Measurements from ENCODE around the gene ATXN2L. TPM values are rescaled to one million over a fixed set of nuclear protein-coding genes. Genes with fewer than 3 reads are reported as not detected.

Gene ATXN2L
- total and polyA plus RNA-seq, 2 of the 13 experiments (the other 11 are each of a cell fraction or from before 2014, with no cell fraction given) = 40.8 to 55.1 TPM

- TF ChIP-seq, protein P1, sequence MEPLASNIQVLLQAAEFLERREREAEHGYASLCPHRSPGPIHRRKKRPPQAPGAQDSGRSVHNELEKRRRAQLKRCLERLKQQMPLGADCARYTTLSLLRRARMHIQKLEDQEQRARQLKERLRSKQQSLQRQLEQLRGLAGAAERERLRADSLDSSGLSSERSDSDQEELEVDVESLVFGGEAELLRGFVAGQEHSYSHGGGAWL (CRISPR knock-in tag; IDR thresholded peaks at IDR 0.05) = 0 out of 2 replicates have a peak, but pooled peaks have one; percentile 38
- TF ChIP-seq DPF2 (CRISPR knock-in tag; IDR thresholded peaks at IDR 0.05; ENCODE audit: borderline replicate concordance, low read depth) = no peak
- no peak for TF ChIP-seq SIX4 (CRISPR knock-in tag; IDR thresholded peaks at IDR 0.05)
- TF ChIP-seq ARNT (IDR thresholded peaks at IDR 0.05) = no peak
- no peak for TF ChIP-seq ZKSCAN5 (CRISPR knock-in tag; IDR thresholded peaks at IDR 0.05)
- TF ChIP-seq, protein P2, sequence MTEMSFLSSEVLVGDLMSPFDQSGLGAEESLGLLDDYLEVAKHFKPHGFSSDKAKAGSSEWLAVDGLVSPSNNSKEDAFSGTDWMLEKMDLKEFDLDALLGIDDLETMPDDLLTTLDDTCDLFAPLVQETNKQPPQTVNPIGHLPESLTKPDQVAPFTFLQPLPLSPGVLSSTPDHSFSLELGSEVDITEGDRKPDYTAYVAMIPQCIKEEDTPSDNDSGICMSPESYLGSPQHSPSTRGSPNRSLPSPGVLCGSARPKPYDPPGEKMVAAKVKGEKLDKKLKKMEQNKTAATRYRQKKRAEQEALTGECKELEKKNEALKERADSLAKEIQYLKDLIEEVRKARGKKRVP (CRISPR knock-in tag; IDR thresholded peaks at IDR 0.05) = peak; percentile 71 to 100
- no peak for TF ChIP-seq NFRKB (IDR thresholded peaks at IDR 0.05)
- TF ChIP-seq MXD4 (CRISPR knock-in tag; IDR thresholded peaks at IDR 0.05) = peak; percentile 87; the same call in 1 of the 2 replicates
- TF ChIP-seq HOXA9 (CRISPR knock-in tag; IDR thresholded peaks at IDR 0.05; ENCODE audit: borderline replicate concordance) = no peak
- no peak for TF ChIP-seq MTA3 (CRISPR knock-in tag; IDR thresholded peaks at IDR 0.05)
- TF ChIP-seq MYC (CRISPR knock-in tag; IDR thresholded peaks at IDR 0.05; ENCODE audit: borderline replicate concordance) = peak; percentile 87; the same call in 1 of the 2 replicates
- peak; percentile 89 for TF ChIP-seq HOXA5 (CRISPR knock-in tag; IDR thresholded peaks at IDR 0.05)
- TF ChIP-seq, protein P3, sequence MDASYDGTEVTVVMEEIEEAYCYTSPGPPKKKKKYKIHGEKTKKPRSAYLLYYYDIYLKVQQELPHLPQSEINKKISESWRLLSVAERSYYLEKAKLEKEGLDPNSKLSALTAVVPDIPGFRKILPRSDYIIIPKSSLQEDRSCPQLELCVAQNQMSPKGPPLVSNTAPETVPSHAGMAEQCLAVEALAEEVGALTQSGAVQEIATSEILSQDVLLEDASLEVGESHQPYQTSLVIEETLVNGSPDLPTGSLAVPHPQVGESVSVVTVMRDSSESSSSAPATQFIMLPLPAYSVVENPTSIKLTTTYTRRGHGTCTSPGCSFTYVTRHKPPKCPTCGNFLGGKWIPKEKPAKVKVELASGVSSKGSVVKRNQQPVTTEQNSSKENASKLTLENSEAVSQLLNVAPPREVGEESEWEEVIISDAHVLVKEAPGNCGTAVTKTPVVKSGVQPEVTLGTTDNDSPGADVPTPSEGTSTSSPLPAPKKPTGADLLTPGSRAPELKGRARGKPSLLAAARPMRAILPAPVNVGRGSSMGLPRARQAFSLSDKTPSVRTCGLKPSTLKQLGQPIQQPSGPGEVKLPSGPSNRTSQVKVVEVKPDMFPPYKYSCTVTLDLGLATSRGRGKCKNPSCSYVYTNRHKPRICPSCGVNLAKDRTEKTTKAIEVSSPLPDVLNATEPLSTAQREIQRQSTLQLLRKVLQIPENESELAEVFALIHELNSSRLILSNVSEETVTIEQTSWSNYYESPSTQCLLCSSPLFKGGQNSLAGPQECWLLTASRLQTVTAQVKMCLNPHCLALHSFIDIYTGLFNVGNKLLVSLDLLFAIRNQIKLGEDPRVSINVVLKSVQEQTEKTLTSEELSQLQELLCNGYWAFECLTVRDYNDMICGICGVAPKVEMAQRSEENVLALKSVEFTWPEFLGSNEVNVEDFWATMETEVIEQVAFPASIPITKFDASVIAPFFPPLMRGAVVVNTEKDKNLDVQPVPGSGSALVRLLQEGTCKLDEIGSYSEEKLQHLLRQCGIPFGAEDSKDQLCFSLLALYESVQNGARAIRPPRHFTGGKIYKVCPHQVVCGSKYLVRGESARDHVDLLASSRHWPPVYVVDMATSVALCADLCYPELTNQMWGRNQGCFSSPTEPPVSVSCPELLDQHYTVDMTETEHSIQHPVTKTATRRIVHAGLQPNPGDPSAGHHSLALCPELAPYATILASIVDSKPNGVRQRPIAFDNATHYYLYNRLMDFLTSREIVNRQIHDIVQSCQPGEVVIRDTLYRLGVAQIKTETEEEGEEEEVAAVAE (CRISPR knock-in tag; IDR thresholded peaks at IDR 0.05; ENCODE audit: borderline replicate concordance) = peak; percentile 99
- TF ChIP-seq ZMYM3 (CRISPR knock-in tag; IDR thresholded peaks at IDR 0.05) = peak; percentile 7; the same call in 1 of the 2 replicates
- TF ChIP-seq ZSCAN21 (CRISPR knock-in tag; IDR thresholded peaks at IDR 0.05; ENCODE audit: borderline replicate concordance) = no peak; the same call in 1 of the 2 replicates
- TF ChIP-seq, protein P4, sequence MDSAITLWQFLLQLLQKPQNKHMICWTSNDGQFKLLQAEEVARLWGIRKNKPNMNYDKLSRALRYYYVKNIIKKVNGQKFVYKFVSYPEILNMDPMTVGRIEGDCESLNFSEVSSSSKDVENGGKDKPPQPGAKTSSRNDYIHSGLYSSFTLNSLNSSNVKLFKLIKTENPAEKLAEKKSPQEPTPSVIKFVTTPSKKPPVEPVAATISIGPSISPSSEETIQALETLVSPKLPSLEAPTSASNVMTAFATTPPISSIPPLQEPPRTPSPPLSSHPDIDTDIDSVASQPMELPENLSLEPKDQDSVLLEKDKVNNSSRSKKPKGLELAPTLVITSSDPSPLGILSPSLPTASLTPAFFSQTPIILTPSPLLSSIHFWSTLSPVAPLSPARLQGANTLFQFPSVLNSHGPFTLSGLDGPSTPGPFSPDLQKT (CRISPR knock-in tag; IDR thresholded peaks at IDR 0.05; ENCODE audit: borderline replicate concordance) = no peak
- 0 out of 2 replicates have a peak, but pooled peaks have one; percentile 7 for TF ChIP-seq ZNF644 (CRISPR knock-in tag; IDR thresholded peaks at IDR 0.05; ENCODE audit: low read depth)
- TF ChIP-seq TOPORS (CRISPR knock-in tag; IDR thresholded peaks at IDR 0.05) = no peak
- no peak for TF ChIP-seq ARNTL (CRISPR knock-in tag; IDR thresholded peaks at IDR 0.05)
Measured at GRCh38 chr16:28823873-28824716, 1.3 kb downstream of the ATXN2L start (continued).
